HEK293 (cell line): ENCODE results near the gene ZMYM4.

ENCODE experiments used
- KLF1 ChIP-seq: fragments of 450-650 bp; formaldehyde crosslinking; IDR thresholded peaks from 2 replicates; pipeline ENCODE4 v1.5.1; 2016; ENCODE audit warnings: missing biosample characterization, missing genetic modification characterization
- REPIN1 ChIP-seq: fragments of 450-650 bp; formaldehyde crosslinking; IDR thresholded peaks from 2 replicates; pipeline ENCODE4 v1.5.1; 2017; ENCODE audit warnings: missing biosample characterization, missing genetic modification characterization, low read depth
- TF ChIP-seq, protein P1 (sequence below): fragments of 450-650 bp; formaldehyde crosslinking; IDR thresholded peaks from 2 replicates; pipeline ENCODE4 v1.5.1; 2016; ENCODE audit warnings: missing biosample characterization, missing genetic modification characterization

- TF ChIP-seq, protein P1, sequence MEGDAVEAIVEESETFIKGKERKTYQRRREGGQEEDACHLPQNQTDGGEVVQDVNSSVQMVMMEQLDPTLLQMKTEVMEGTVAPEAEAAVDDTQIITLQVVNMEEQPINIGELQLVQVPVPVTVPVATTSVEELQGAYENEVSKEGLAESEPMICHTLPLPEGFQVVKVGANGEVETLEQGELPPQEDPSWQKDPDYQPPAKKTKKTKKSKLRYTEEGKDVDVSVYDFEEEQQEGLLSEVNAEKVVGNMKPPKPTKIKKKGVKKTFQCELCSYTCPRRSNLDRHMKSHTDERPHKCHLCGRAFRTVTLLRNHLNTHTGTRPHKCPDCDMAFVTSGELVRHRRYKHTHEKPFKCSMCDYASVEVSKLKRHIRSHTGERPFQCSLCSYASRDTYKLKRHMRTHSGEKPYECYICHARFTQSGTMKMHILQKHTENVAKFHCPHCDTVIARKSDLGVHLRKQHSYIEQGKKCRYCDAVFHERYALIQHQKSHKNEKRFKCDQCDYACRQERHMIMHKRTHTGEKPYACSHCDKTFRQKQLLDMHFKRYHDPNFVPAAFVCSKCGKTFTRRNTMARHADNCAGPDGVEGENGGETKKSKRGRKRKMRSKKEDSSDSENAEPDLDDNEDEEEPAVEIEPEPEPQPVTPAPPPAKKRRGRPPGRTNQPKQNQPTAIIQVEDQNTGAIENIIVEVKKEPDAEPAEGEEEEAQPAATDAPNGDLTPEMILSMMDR (tag by site-specific recombination), result no peak
- no peak for TF ChIP-seq REPIN1 (tag by site-specific recombination)
- TF ChIP-seq KLF1 (tag by site-specific recombination), result no peak
These were observed 137.6 kb downstream of the ZMYM4 start for GRCh38 chr1:35406103-35406502.
